NCI-H82 (cell line): ENCODE measurements around the gene TSPAN18.
A peak's percentile ranks its signal among the peaks of the same experiment; 100 is the strongest.

Source experiments
- DNase-seq: peaks from one replicate; lab custom pipeline; 2025; lab: John Stamatoyannopoulos, UW

The TSPAN18 gene

GRCh38 chr11:44726283-44727113 lies at the start of gene TSPAN18:
TSPAN18 (plus strand) TSS chr11:44726962; CDS start chr11:44906417, 179,455 bp downstream.
- DNase-seq = peak; percentile 69

- DNase-seq = no peak
Measured at GRCh38 chr11:44680982-44681597, 45.7 kb upstream of the TSPAN18 start.

GRCh38 chr11:44681698-44682097 lies 45.1 kb upstream of the TSPAN18 start:
- no peak for DNase-seq

- DNase-seq = peak; percentile 77
Measured at GRCh38 chr11:44684859-44685281, 41.9 kb upstream of the TSPAN18 start.

- no peak for DNase-seq
Measured at GRCh38 chr11:44687388-44687787, 39.4 kb upstream of the TSPAN18 start.

- DNase-seq = no peak
Measured at GRCh38 chr11:44689265-44689664, 37.5 kb upstream of the TSPAN18 start.

- DNase-seq = peak; percentile 93
Measured at GRCh38 chr11:44690651-44691050, 36.1 kb upstream of the TSPAN18 start.

GRCh38 chr11:44692460-44692859 lies 34.3 kb upstream of the TSPAN18 start:
- DNase-seq = no peak

- peak; percentile 93 for DNase-seq
Measured at GRCh38 chr11:44693654-44694119, 33.1 kb upstream of the TSPAN18 start.

- DNase-seq = no peak
Measured at GRCh38 chr11:44694443-44694842, 32.3 kb upstream of the TSPAN18 start.

GRCh38 chr11:44695169-44695833 lies 31.5 kb upstream of the TSPAN18 start:
- peak; percentile 36 for DNase-seq

- peak; percentile 58 for DNase-seq
Measured at GRCh38 chr11:44698252-44698912, 28.4 kb upstream of the TSPAN18 start.

GRCh38 chr11:44699497-44700408 lies 27.0 kb upstream of the TSPAN18 start:
- DNase-seq = no peak

GRCh38 chr11:44701276-44701675 lies 25.5 kb upstream of the TSPAN18 start:
- DNase-seq = no peak

- DNase-seq = no peak
Measured at GRCh38 chr11:44702889-44703288, 23.9 kb upstream of the TSPAN18 start.

- DNase-seq = no peak
Measured at GRCh38 chr11:44707094-44707493, 19.7 kb upstream of the TSPAN18 start.

- DNase-seq = no peak
Measured at GRCh38 chr11:44708009-44708408, 18.8 kb upstream of the TSPAN18 start.

- DNase-seq = no peak
Measured at GRCh38 chr11:44708523-44709280, 18.1 kb upstream of the TSPAN18 start.

- no peak for DNase-seq
Measured at GRCh38 chr11:44709281-44709562, 17.5 kb upstream of the TSPAN18 start.

- peak; percentile 31 for DNase-seq
Measured at GRCh38 chr11:44709966-44710365, 16.8 kb upstream of the TSPAN18 start.
